22Rv1 (cell line): ENCODE results near the gene ABCA6.

Source experiments
- CTCF ChIP-seq: fragments of 450-650 bp; IDR thresholded peaks from 2 replicates; pipeline ENCODE4 v1.5.1; 2017; ENCODE audit warnings: mild to moderate bottlenecking
- ZFX ChIP-seq: fragments of 450-650 bp; IDR thresholded peaks from 2 replicates; pipeline ENCODE4 v1.6.1; 2017; ENCODE audit warnings: antibody characterized with exemption, borderline replicate concordance

- TF ChIP-seq CTCF (no peak), ZFX (no peak)
Measured at GRCh38 chr17:69093279-69093789, 48.4 kb downstream of the ABCA6 start.
